IMR-90 (cell line): ENCODE measurements around the gene FBXO31. TPM values are rescaled to one million over a fixed set of nuclear protein-coding genes. Genes with fewer than 3 reads are reported as not detected.

Experiments used
- ATAC-seq: fragments of 200-7000 bp; cut with Tn5 transposase; 2 replicates; pipeline ENCODE4 v1.9.1; 2020; ENCODE audit warnings: low read depth, mild to moderate bottlenecking, moderate library complexity
- BruUV-seq: library from RNA; stranded (reverse); fragments of 400-500 nt; replicated peaks from 2 replicates; lab custom pipeline; 2021; lab: Mats Ljungman, UMichigan
- CTCF ChIA-PET: fragments of 300-600 bp; formaldehyde crosslinking; extraction: SDS; loops from one replicate; lab custom pipeline; 2021; ENCODE audit warnings: antibody characterized with exemption; lab: Yijun Ruan, JAX
- POLR2A ChIA-PET: fragments of 300-600 bp; sonication (Branson Sonifier 250); formaldehyde crosslinking; loops from one replicate; lab custom pipeline; 2022; ENCODE audit warnings: antibody characterized with exemption; ENCODE audit not compliant: unreplicated experiment; lab: Charles Lee
- DNase-seq: peaks from one replicate; pipeline ENCODE4 v3.0.0; 2013
- H2AFZ ChIP-seq: replicated peaks from 2 replicates; pipeline ENCODE3; 2013; ENCODE audit warnings: low read length, mild to moderate bottlenecking; ENCODE audit not compliant: poor library complexity
- H2AK5ac ChIP-seq: 2 replicates; pipeline ENCODE4 v1.6.1; 2013; ENCODE audit warnings: low read depth, low read length, inconsistent platforms
- H2AK9ac ChIP-seq: replicated peaks from 2 replicates; pipeline ENCODE3; 2013; ENCODE audit warnings: mild to moderate bottlenecking, low read depth, low read length, moderate library complexity; ENCODE audit not compliant: poor library complexity
- H2BK120ac ChIP-seq: 2 replicates; pipeline ENCODE4 v1.6.1; 2013; ENCODE audit warnings: low read depth, low read length, inconsistent platforms
- H2BK15ac ChIP-seq: 3 replicates; pipeline ENCODE4 v1.6.1; 2013; ENCODE audit warnings: low read depth, low read length, inconsistent platforms
- H2BK20ac ChIP-seq: 2 replicates; pipeline ENCODE4 v1.6.1; 2013; ENCODE audit warnings: low read depth, mild to moderate bottlenecking, inconsistent platforms, low read length, moderate library complexity
- H2BK5ac ChIP-seq: 2 replicates; pipeline ENCODE4 v1.6.1; 2013; ENCODE audit warnings: mild to moderate bottlenecking, low read depth, low read length, inconsistent platforms; ENCODE audit not compliant: poor library complexity, severe bottlenecking
- H3K14ac ChIP-seq: replicated peaks from 2 replicates; pipeline ENCODE4 v1.6.1; 2013; ENCODE audit warnings: low read depth, low read length, inconsistent platforms
- H3K18ac ChIP-seq: 2 replicates; pipeline ENCODE4 v1.6.1; 2013; ENCODE audit warnings: low read depth, low read length, control low read depth
- H3K23ac ChIP-seq: 2 replicates; pipeline ENCODE4 v1.6.1; 2013; ENCODE audit warnings: low read depth, low read length, inconsistent platforms
- H3K27ac ChIP-seq: 2 replicates; pipeline ENCODE4 v1.5.1; 2013; ENCODE audit warnings: mild to moderate bottlenecking, control low read depth, low read length; ENCODE audit not compliant: insufficient read depth
- H3K27me3 ChIP-seq: 2 replicates; pipeline ENCODE4 v1.6.1; 2013; ENCODE audit warnings: low read length; ENCODE audit not compliant: control insufficient read depth, insufficient read depth
- H3K36me3 ChIP-seq: 2 replicates; pipeline ENCODE4 v1.6.1; 2013; ENCODE audit warnings: low read length, mixed read lengths; ENCODE audit not compliant: control insufficient read depth, insufficient read depth
- H3K4ac ChIP-seq: 2 replicates; pipeline ENCODE4 v1.6.1; 2013; ENCODE audit warnings: low read depth, low read length, inconsistent platforms
- H3K4me1 ChIP-seq: 2 replicates; pipeline ENCODE4 v1.6.1; 2013; ENCODE audit warnings: low read length, mixed read lengths; ENCODE audit not compliant: control insufficient read depth, insufficient read depth
- H3K4me2 ChIP-seq: 2 replicates; pipeline ENCODE4 v1.6.1; 2013; ENCODE audit warnings: low read depth, mild to moderate bottlenecking, control low read depth, low read length, moderate library complexity
- H3K4me3 ChIP-seq: 2 replicates; pipeline ENCODE4 v1.5.1; 2013; ENCODE audit warnings: low read depth, mild to moderate bottlenecking, control low read depth, low read length, moderate library complexity; ENCODE audit not compliant: insufficient read depth
- H3K56ac ChIP-seq: 2 replicates; pipeline ENCODE4 v1.6.1; 2013; ENCODE audit warnings: low read length, inconsistent platforms; ENCODE audit not compliant: insufficient read depth; ENCODE audit errors: extremely low read depth
- H3K79me1 ChIP-seq, 2 experiments: 2 replicates each; pipeline ENCODE4 v1.6.1; 2013; ENCODE audit warnings: low read length in 2 of 2, inconsistent platforms in 1 of 2, low read depth in 1 of 2
- H3K9ac ChIP-seq: 2 replicates; pipeline ENCODE4 v1.6.1; 2013; ENCODE audit warnings: low read depth, low read length, control low read depth
- H3K9me1 ChIP-seq: 2 replicates; pipeline ENCODE4 v1.6.1; 2013; ENCODE audit warnings: low read length, inconsistent platforms; ENCODE audit not compliant: insufficient read depth
- H3K9me3 ChIP-seq: 2 replicates; pipeline ENCODE4 v1.6.1; 2013; ENCODE audit warnings: low read length; ENCODE audit not compliant: control insufficient read depth, insufficient read depth
- H4K20me1 ChIP-seq: 2 replicates; pipeline ENCODE4 v1.6.1; 2013; ENCODE audit warnings: low read length, inconsistent platforms; ENCODE audit not compliant: insufficient read depth
- H4K5ac ChIP-seq: 2 replicates; pipeline ENCODE4 v1.6.1; 2013; ENCODE audit warnings: mild to moderate bottlenecking, low read depth, low read length, control low read depth
- H4K8ac ChIP-seq, 2 experiments: 2 replicates each; pipeline ENCODE4 v1.6.1; 2013; ENCODE audit warnings: low read depth in 2 of 2, low read length in 2 of 2, control low read depth in 1 of 2, inconsistent platforms in 1 of 2
- H4K91ac ChIP-seq: 2 replicates; pipeline ENCODE4 v1.6.1; 2013; ENCODE audit warnings: low read depth, low read length, inconsistent platforms; ENCODE audit not compliant: insufficient read depth
- BHLHE40 ChIP-seq: fragments of 150-350 bp; IDR thresholded peaks from 2 replicates; pipeline ENCODE4 v1.6.1; 2016; ENCODE audit warnings: mild to moderate bottlenecking, low read depth, low read length
- CEBPB ChIP-seq: IDR thresholded peaks from 2 replicates; pipeline ENCODE4 v1.6.1; 2012; ENCODE audit warnings: low read depth, low read length, improper control_type of control experiment
- CHD1 ChIP-seq: IDR thresholded peaks from 2 replicates; pipeline ENCODE4 v1.6.1; 2012; ENCODE audit warnings: low read depth, low read length, improper control_type of control experiment
- FOS ChIP-seq: fragments of 150-350 bp; IDR thresholded peaks from 2 replicates; pipeline ENCODE4 v1.6.1; 2016; ENCODE audit warnings: low read depth, low read length
- MAFK ChIP-seq: IDR thresholded peaks from 2 replicates; pipeline ENCODE4 v1.6.1; 2012; ENCODE audit warnings: low read depth, low read length, improper control_type of control experiment
- MAZ ChIP-seq: IDR thresholded peaks from 2 replicates; pipeline ENCODE4 v1.6.1; 2012; ENCODE audit warnings: low read depth, mild to moderate bottlenecking, low read length, improper control_type of control experiment, moderate library complexity, borderline replicate concordance
- MXI1 ChIP-seq: IDR thresholded peaks from 2 replicates; pipeline ENCODE4 v1.6.1; 2012; ENCODE audit warnings: low read depth, mild to moderate bottlenecking, low read length, moderate library complexity, borderline replicate concordance
- NFE2L2 ChIP-seq: fragments of 150-350 bp; IDR thresholded peaks from 2 replicates; pipeline ENCODE4 v1.6.1; 2016; ENCODE audit warnings: low read depth, mild to moderate bottlenecking, low read length
- POLR2A ChIP-seq: IDR thresholded peaks from 2 replicates; pipeline ENCODE4 v1.6.1; 2012; ENCODE audit warnings: mild to moderate bottlenecking, low read depth, low read length
- RAD21 ChIP-seq: IDR thresholded peaks from 2 replicates; pipeline ENCODE4 v1.6.1; 2012; ENCODE audit warnings: low read length, improper control_type of control experiment
- RCOR1 ChIP-seq: IDR thresholded peaks from 2 replicates; pipeline ENCODE4 v1.6.1; 2012; ENCODE audit warnings: mild to moderate bottlenecking, low read length, improper control_type of control experiment; ENCODE audit not compliant: insufficient replicate concordance
- RFX5 ChIP-seq: IDR thresholded peaks from 2 replicates; pipeline ENCODE4 v1.8.0; 2012; ENCODE audit warnings: low read depth, mild to moderate bottlenecking, low read length, moderate library complexity
- SMC3 ChIP-seq: fragments of 150-350 bp; IDR thresholded peaks from 2 replicates; pipeline ENCODE4 v1.6.1; 2016; ENCODE audit warnings: low read depth, mild to moderate bottlenecking, antibody characterized with exemption, low read length, moderate library complexity
- USF2 ChIP-seq: fragments of 150-350 bp; IDR thresholded peaks from 2 replicates; pipeline ENCODE4 v1.6.1; 2017; ENCODE audit warnings: mild to moderate bottlenecking, antibody characterized with exemption, low read length, low read depth
- WGBS, 2 experiments: methylation state at CpG; one replicate each; pipeline versions ENCODE4 v1.1.5 to v1.1.7; 2013; ENCODE audit warnings: missing lambda C conversion rate in 2 of 2; ENCODE audit not compliant: insufficient read length in 1 of 2; ENCODE audit errors: extremely low coverage in 2 of 2; 5-methylcytosine and 5-hydroxymethylcytosine counted together
- dilution Hi-C: fragments of 300-500 bp; cut with HindIII; formaldehyde crosslinking; loops from one replicate; pipeline ENCODE4 v1.14.3; 2018; ENCODE audit warnings: low sequenced_read_pairs; ENCODE audit not compliant: unreplicated experiment
- in situ Hi-C: fragments of 300-500 bp; cut with MboI; formaldehyde crosslinking; loops from 3 replicates; pipeline ENCODE4 v1.14.3; 2019; ENCODE audit warnings: low sequenced_read_pairs, inconsistent platforms, mixed read lengths
- intact Hi-C: fragments of 100-400 bp; cut with micrococcal nuclease; formaldehyde crosslinking; loops from 2 replicates; pipeline ENCODE4 v1.10.0; 2022
- polyA plus RNA-seq, 3 experiments: library from polyadenylated mRNA; depleted of rRNA; stranded (reverse); fragments of >200 nt; gene quantifications; 2 replicates each; pipeline ENCODE4 v1.2.3, GENCODE V29; 2012; ENCODE audit warnings: low replicate concordance in 1 of 3
- total RNA-seq: library from RNA; depleted of rRNA; stranded (reverse); fragments of >200 nt; gene quantifications from 2 replicates; pipeline ENCODE4 v1.2.3, GENCODE V29; 2012
- TF ChIP-seq, protein P1 (sequence below): conservative IDR thresholded peaks from 2 replicates; pipeline ENCODE4 v1.5.1; 2012; ENCODE audit warnings: mild to moderate bottlenecking, low read depth, low read length, improper control_type of control experiment
- TF ChIP-seq, protein P2 (sequence below): fragments of 150-350 bp; IDR thresholded peaks from 2 replicates; pipeline ENCODE4 v1.6.1; 2016; ENCODE audit warnings: low read depth, mild to moderate bottlenecking, low read length, moderate library complexity, borderline replicate concordance

FBXO31 gene
- total and polyA plus RNA-seq, 2 of the 4 experiments (the other 2 are of a cell fraction) = 10.4 to 16.9 TPM

DNA sequence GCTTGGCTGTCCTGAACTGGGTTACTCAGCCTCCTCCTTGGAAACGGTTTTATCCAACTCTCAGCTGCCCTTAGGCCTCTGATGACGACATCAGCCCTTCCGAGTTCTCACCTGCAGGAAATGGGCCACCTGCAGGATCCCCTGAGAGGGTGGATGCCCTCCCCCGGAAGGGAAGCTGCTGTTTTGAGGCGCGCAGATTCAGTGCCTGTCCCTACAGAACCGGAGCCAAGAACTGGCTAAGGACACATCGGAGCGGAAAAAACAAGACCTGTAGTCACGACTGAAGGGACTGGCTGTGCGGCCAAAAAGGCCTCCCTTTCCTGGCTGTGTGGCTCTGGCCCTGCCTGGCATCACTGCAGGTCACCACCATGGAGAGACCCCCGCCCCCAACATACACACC, 54.7 kb downstream of the FBXO31 start:
- Histone ChIP-seq H3K9ac (no peak overlapping the region), H3K56ac (no peak overlapping the region), H2BK15ac (no peak overlapping the region), H3K4me1 (peaks cover 9% of the 10 kb centered on the region; the same call in 1 of the 2 replicates), H3K79me1 (peaks cover 0 to 13% of the 10 kb centered on the region in 2 experiments; a peak in 3 of 4 replicates), H3K18ac (no peak overlapping the region), H2BK5ac (no peak overlapping the region), H4K5ac (no peak overlapping the region), H2BK20ac (no peak overlapping the region), H3K27me3 (no peaks in the 10 kb centered on the region), H3K14ac (no peak overlapping the region), H3K9me3 (no peaks in the 10 kb centered on the region), H3K27ac (no peak overlapping the region), H4K91ac (no peak overlapping the region), H2AK9ac (no peak overlapping the region), H2BK120ac (no peak overlapping the region), H2AFZ (no peak overlapping the region), H4K8ac (no peak overlapping the region), H2AK5ac (no peak overlapping the region), H4K20me1 (peaks cover 18% of the 10 kb centered on the region), H3K23ac (no peak overlapping the region), H3K9me1 (0 out of 2 replicates have a peak, but pooled peaks cover 3% of the 10 kb centered on the region), H3K4me3 (no peak overlapping the region), H3K4ac (no peak overlapping the region), H3K36me3 (peaks cover 35% of the 10 kb centered on the region), H3K4me2 (no peak overlapping the region)
- no peak for TF ChIP-seq USF2
- TF ChIP-seq POLR2A = no peak
- TF ChIP-seq, protein P1, sequence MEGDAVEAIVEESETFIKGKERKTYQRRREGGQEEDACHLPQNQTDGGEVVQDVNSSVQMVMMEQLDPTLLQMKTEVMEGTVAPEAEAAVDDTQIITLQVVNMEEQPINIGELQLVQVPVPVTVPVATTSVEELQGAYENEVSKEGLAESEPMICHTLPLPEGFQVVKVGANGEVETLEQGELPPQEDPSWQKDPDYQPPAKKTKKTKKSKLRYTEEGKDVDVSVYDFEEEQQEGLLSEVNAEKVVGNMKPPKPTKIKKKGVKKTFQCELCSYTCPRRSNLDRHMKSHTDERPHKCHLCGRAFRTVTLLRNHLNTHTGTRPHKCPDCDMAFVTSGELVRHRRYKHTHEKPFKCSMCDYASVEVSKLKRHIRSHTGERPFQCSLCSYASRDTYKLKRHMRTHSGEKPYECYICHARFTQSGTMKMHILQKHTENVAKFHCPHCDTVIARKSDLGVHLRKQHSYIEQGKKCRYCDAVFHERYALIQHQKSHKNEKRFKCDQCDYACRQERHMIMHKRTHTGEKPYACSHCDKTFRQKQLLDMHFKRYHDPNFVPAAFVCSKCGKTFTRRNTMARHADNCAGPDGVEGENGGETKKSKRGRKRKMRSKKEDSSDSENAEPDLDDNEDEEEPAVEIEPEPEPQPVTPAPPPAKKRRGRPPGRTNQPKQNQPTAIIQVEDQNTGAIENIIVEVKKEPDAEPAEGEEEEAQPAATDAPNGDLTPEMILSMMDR = no peak
- TF ChIP-seq NFE2L2 = no peak
- TF ChIP-seq BHLHE40 = no peak
- TF ChIP-seq RFX5 = no peak
- TF ChIP-seq MAFK = no peak
- no peak for TF ChIP-seq FOS
- TF ChIP-seq RAD21 = no peak
- no peak for TF ChIP-seq CEBPB
- no peak for TF ChIP-seq SMC3
- TF ChIP-seq MAZ = no peak
- TF ChIP-seq CHD1 = no peak
- TF ChIP-seq RCOR1 = no peak
- no peak for TF ChIP-seq MXI1
- TF ChIP-seq, protein P2, sequence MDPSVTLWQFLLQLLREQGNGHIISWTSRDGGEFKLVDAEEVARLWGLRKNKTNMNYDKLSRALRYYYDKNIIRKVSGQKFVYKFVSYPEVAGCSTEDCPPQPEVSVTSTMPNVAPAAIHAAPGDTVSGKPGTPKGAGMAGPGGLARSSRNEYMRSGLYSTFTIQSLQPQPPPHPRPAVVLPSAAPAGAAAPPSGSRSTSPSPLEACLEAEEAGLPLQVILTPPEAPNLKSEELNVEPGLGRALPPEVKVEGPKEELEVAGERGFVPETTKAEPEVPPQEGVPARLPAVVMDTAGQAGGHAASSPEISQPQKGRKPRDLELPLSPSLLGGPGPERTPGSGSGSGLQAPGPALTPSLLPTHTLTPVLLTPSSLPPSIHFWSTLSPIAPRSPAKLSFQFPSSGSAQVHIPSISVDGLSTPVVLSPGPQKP = no peak
- no TSS peak for BruUV-seq
- no peak for DNase-seq
- 95% methylated on average over 6 of the region's 12 CpGs; no CpG with 5 or more reads in 1 of the 2 experiments for whole genome bisulfite sequencing, 2 experiments
- in situ Hi-C loops = loop anchor here (10.0 kb wide), 1 partner anchor 306 kb away; no protein-coding TSS in a partner anchor
- no peak for ATAC-seq
- dilution Hi-C loops = no loop called here
- intact Hi-C loops = no loop called here
- CTCF ChIA-PET = no interaction called here
- POLR2A ChIA-PET = no interaction called here
